CD4-positive, alpha-beta T cell treated with Interleukin-10 for 1 hour (primary cell): ENCODE data around the gene ST7L.
"Not testable (repeated sequence)": the region's sequence is repeated elsewhere in the genome, so short reads cannot be mapped to it uniquely, and the experiment has no call there.

Experiments used
- DNase-seq: peaks from one replicate; pipeline ENCODE4 v3.0.0-alpha.2; 2020

ST7L gene

GRCh38 chr1:112513112-112513870, 105.7 kb downstream of the ST7L start:
- DNase-seq: no peak

GRCh38 chr1:112511897-112512296, 107.0 kb downstream of the ST7L start:
- no peak for DNase-seq

- no peak for DNase-seq
Measured at GRCh38 chr1:112510340-112510739, 108.6 kb downstream of the ST7L start.

GRCh38 chr1:112509660-112510178, 109.2 kb downstream of the ST7L start:
- no peak for DNase-seq

- DNase-seq: peak; percentile 14
Measured at GRCh38 chr1:112509005-112509659, 109.8 kb downstream of the ST7L start.

- peak; percentile 60 for DNase-seq
Measured at GRCh38 chr1:112508278-112509004, 110.5 kb downstream of the ST7L start, which contains the start of gene WNT2B. WNT2B (plus strand) TSS chr1:112508965; CDS start chr1:112509263, 298 bp downstream.

- DNase-seq: peak; percentile 16
Measured at GRCh38 chr1:112507921-112508277, 111.0 kb downstream of the ST7L start.

- no peak for DNase-seq
Measured at GRCh38 chr1:112507336-112507735, 111.6 kb downstream of the ST7L start.

GRCh38 chr1:112506731-112507130, 112.2 kb downstream of the ST7L start:
- no peak for DNase-seq

- no peak for DNase-seq
Measured at GRCh38 chr1:112506306-112506705, 112.6 kb downstream of the ST7L start.

GRCh38 chr1:112505878-112506277, 113.1 kb downstream of the ST7L start:
- no peak for DNase-seq

GRCh38 chr1:112505400-112505785, 113.5 kb downstream of the ST7L start:
- no peak for DNase-seq

GRCh38 chr1:112504661-112505399, 114.1 kb downstream of the ST7L start:
- no peak for DNase-seq

GRCh38 chr1:112504001-112504660, 114.8 kb downstream of the ST7L start:
- DNase-seq: no peak

- no peak for DNase-seq
Measured at GRCh38 chr1:112502826-112503225, 116.1 kb downstream of the ST7L start.

GRCh38 chr1:112501810-112502641, 116.9 kb downstream of the ST7L start:
- DNase-seq: peak; percentile 54

- DNase-seq: no peak
Measured at GRCh38 chr1:112496290-112496689, 122.7 kb downstream of the ST7L start.

GRCh38 chr1:112493351-112493750, 125.6 kb downstream of the ST7L start:
- DNase-seq: no peak

GRCh38 chr1:112492076-112492475, 126.9 kb downstream of the ST7L start:
- DNase-seq: no peak

GRCh38 chr1:112488141-112488540, 130.8 kb downstream of the ST7L start:
- DNase-seq: no peak

GRCh38 chr1:112487686-112488085, 131.3 kb downstream of the ST7L start:
- not testable (repeated sequence) for DNase-seq
